ENCODE results near the gene ENOX2. TPM values are rescaled to one million over a fixed set of nuclear protein-coding genes. Genes with fewer than 3 reads are reported as not detected.

The ENOX2 gene
- total and polyA plus RNA-seq, 7 donors: 4.7 to 13.4 (median 10.5) TPM

GRCh38 chrX:130672214-130672613, 230.8 kb downstream of the ENOX2 start:
- Histone ChIP-seq H3K4me3 (no peak overlapping the region), H3K4me1 (no peaks in the 10 kb centered on the region), H3K27ac (no peak overlapping the region), H3K9me3 (peaks cover 4% of the 10 kb centered on the region), H3K27me3 (ENCODE audit: insufficient read depth in 3 of 3, low read length in 2 of 3) (no peaks in the 10 kb centered on the region), H3K36me3 (ENCODE audit: insufficient read depth in 1 of 2, low read depth in 1 of 2) (peaks cover 0 to 14% of the 10 kb centered on the region in 2 donors)
- DNase-seq: no peak
- no peak for ATAC-seq
- intact Hi-C loops (cut with DNase I): no loop called here
- WGBS, 3 donors: 79 to 90% (median 88%) methylated on average over 5 to 6 of the region's 6 CpGs
- TF ChIP-seq CTCF (IDR thresholded peaks at IDR 0.05): no peak

- no peak for DNase-seq
- no peak overlapping the region for H3K4me3 ChIP-seq
- ATAC-seq: no peak
- no peak overlapping the region for H3K27ac ChIP-seq
- H3K4me1 ChIP-seq: no peaks in the 10 kb centered on the region
- H3K9me3 ChIP-seq: peaks cover 4% of the 10 kb centered on the region
- WGBS, 3 donors: 50 to 90% (median 87%) methylated on average over 1 of the region's 1 CpG
- no peaks in the 10 kb centered on the region for H3K27me3 ChIP-seq (ENCODE audit: insufficient read depth in 3 of 3, low read length in 2 of 3)
- TF ChIP-seq CTCF (IDR thresholded peaks at IDR 0.05): no peak
- intact Hi-C loops (cut with DNase I): no loop called here
- peaks cover 0 to 41% of the 10 kb centered on the region in 2 donors for H3K36me3 ChIP-seq (ENCODE audit: insufficient read depth in 1 of 2, low read depth in 1 of 2)
These were observed 233.8 kb downstream of the ENOX2 start for GRCh38 chrX:130669233-130669632.

- Histone ChIP-seq H3K4me3 (no peak overlapping the region), H3K9me3 (no peaks in the 10 kb centered on the region), H3K4me1 (no peaks in the 10 kb centered on the region), H3K27me3 (ENCODE audit: insufficient read depth in 3 of 3, low read length in 2 of 3) (no peaks in the 10 kb centered on the region), H3K36me3 (ENCODE audit: insufficient read depth in 1 of 2, low read depth in 1 of 2) (peaks cover 0 to 46% of the 10 kb centered on the region in 2 donors), H3K27ac (no peak overlapping the region)
- intact Hi-C loops (cut with DNase I): no loop called here
- ATAC-seq (no peak), DNase-seq (no peak)
- WGBS, 3 donors: 67 to 95% (median 92%) methylated on average over 3 of the region's 3 CpGs
- no peak for TF ChIP-seq CTCF (IDR thresholded peaks at IDR 0.05)
These were observed 237.7 kb downstream of the ENOX2 start for GRCh38 chrX:130665263-130665662.

GRCh38 chrX:130658310-130658709, 244.7 kb downstream of the ENOX2 start:
- Histone ChIP-seq H3K9me3 (no peaks in the 10 kb centered on the region), H3K36me3 (ENCODE audit: insufficient read depth in 1 of 2, low read depth in 1 of 2) (peaks cover 0 to 10% of the 10 kb centered on the region in 2 donors), H3K4me1 (no peaks in the 10 kb centered on the region), H3K4me3 (no peak overlapping the region), H3K27ac (no peak overlapping the region), H3K27me3 (ENCODE audit: insufficient read depth in 3 of 3, low read length in 2 of 3) (no peaks in the 10 kb centered on the region)
- ATAC-seq: no peak
- intact Hi-C loops (cut with DNase I): no loop called here
- no peak for DNase-seq
- TF ChIP-seq CTCF (IDR thresholded peaks at IDR 0.05): no peak

GRCh38 chrX:130654409-130654950, 248.5 kb downstream of the ENOX2 start:
- intact Hi-C loops (cut with DNase I): no loop called here
- Histone ChIP-seq H3K4me1 (no peaks in the 10 kb centered on the region), H3K36me3 (ENCODE audit: insufficient read depth in 1 of 2, low read depth in 1 of 2) (peaks cover 0 to 4% of the 10 kb centered on the region in 2 donors), H3K4me3 (no peak overlapping the region), H3K9me3 (no peaks in the 10 kb centered on the region), H3K27ac (no peak overlapping the region), H3K27me3 (ENCODE audit: insufficient read depth in 3 of 3, low read length in 2 of 3) (no peaks in the 10 kb centered on the region)
- no peak for TF ChIP-seq CTCF (IDR thresholded peaks at IDR 0.05)
- 52 to 69% (median 68%) methylated on average over 4 of the region's 4 CpGs for WGBS, 3 donors
- no peak for DNase-seq
- ATAC-seq: no peak

Measured in psoas muscle (tissue), 8 donors.